ENCODE data around the gene IRGQ.

IRGQ gene

GRCh38 chr19:43574424-43575155 lies 21.3 kb downstream of the IRGQ start:
- peak; percentile 21 to 57 for DNase-seq (ENCODE audit: low read depth in 2 of 2)
- TF ChIP-seq, protein P1, sequence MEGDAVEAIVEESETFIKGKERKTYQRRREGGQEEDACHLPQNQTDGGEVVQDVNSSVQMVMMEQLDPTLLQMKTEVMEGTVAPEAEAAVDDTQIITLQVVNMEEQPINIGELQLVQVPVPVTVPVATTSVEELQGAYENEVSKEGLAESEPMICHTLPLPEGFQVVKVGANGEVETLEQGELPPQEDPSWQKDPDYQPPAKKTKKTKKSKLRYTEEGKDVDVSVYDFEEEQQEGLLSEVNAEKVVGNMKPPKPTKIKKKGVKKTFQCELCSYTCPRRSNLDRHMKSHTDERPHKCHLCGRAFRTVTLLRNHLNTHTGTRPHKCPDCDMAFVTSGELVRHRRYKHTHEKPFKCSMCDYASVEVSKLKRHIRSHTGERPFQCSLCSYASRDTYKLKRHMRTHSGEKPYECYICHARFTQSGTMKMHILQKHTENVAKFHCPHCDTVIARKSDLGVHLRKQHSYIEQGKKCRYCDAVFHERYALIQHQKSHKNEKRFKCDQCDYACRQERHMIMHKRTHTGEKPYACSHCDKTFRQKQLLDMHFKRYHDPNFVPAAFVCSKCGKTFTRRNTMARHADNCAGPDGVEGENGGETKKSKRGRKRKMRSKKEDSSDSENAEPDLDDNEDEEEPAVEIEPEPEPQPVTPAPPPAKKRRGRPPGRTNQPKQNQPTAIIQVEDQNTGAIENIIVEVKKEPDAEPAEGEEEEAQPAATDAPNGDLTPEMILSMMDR (IDR thresholded peaks at IDR 0.05; ENCODE audit: low read depth, low read length): no peak
- peak overlapping the region; percentile 83 to 90 for H3K4me3 ChIP-seq (replicated peaks in 1 of 2; ENCODE audit: low read depth in 2 of 2, low read length in 2 of 2)

- no peak for DNase-seq (ENCODE audit: low read depth in 2 of 2)
- TF ChIP-seq, protein P1 (IDR thresholded peaks at IDR 0.05; ENCODE audit: low read depth, low read length): no peak
- H3K4me3 ChIP-seq (replicated peaks in 1 of 2; ENCODE audit: low read depth in 2 of 2, low read length in 2 of 2): no peak overlapping the region
These were observed 23.8 kb downstream of the IRGQ start for GRCh38 chr19:43572171-43572588.

GRCh38 chr19:43570174-43570791 lies 25.7 kb downstream of the IRGQ start:
- H3K4me3 ChIP-seq (replicated peaks in 1 of 2; ENCODE audit: low read depth in 2 of 2, low read length in 2 of 2): no peak overlapping the region
- no peak for DNase-seq (ENCODE audit: low read depth in 2 of 2)
- TF ChIP-seq, protein P1 (IDR thresholded peaks at IDR 0.05; ENCODE audit: low read depth, low read length): no peak

DNA sequence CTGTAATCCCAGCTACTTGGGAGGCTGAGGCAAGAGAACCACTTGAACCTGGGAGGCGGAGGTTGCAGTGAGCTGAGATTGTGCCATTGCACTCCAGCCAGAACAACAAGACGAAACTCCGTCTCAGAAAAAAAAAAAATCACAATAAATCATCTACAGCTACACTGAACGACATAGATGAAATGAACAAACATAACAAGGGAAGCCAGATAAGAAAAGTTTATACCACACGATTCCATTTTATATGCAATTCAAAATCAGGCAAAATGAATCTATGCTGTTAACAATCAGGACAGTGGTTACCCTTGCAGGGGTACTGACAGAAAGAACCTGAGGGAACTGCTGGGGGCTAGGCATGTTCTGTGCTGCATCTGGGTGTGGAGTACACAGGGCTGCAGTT lies 26.3 kb downstream of the IRGQ start:
- TF ChIP-seq, protein P1 (IDR thresholded peaks at IDR 0.05; ENCODE audit: low read depth, low read length): no peak
- no peak for DNase-seq (ENCODE audit: low read depth in 2 of 2)
- no peak overlapping the region for H3K4me3 ChIP-seq (replicated peaks in 1 of 2; ENCODE audit: low read depth in 2 of 2, low read length in 2 of 2)

GRCh38 chr19:43564800-43565199 lies 31.1 kb downstream of the IRGQ start:
- TF ChIP-seq, protein P1 (IDR thresholded peaks at IDR 0.05; ENCODE audit: low read depth, low read length): no peak
- no peak overlapping the region for H3K4me3 ChIP-seq (replicated peaks in 1 of 2; ENCODE audit: low read depth in 2 of 2, low read length in 2 of 2)
- DNase-seq (ENCODE audit: low read depth in 2 of 2): peak in 1 of 2 donors; percentile 15

GRCh38 chr19:43563816-43564457 lies 32.0 kb downstream of the IRGQ start:
- DNase-seq (ENCODE audit: low read depth in 2 of 2): no peak
- H3K4me3 ChIP-seq (replicated peaks in 1 of 2; ENCODE audit: low read depth in 2 of 2, low read length in 2 of 2): no peak overlapping the region
- TF ChIP-seq, protein P1 (IDR thresholded peaks at IDR 0.05; ENCODE audit: low read depth, low read length): no peak
